HCT116 (cell line): ENCODE results near the gene ALMS1.

Source experiments
- CBX3 ChIP-seq: IDR thresholded peaks from 2 replicates; pipeline ENCODE4 v1.6.1; 2012; ENCODE audit warnings: low read depth
- CEBPB ChIP-seq: IDR thresholded peaks from 2 replicates; pipeline ENCODE4 v1.6.1; 2012; ENCODE audit warnings: low read depth
- CTCF ChIP-seq, 3 experiments: fragments of 200-600 bp in 1 of 3; sonication (generic) in 1 of 3; IDR thresholded peaks in 2 of 3; conservative IDR thresholded peaks in 1 of 3; 2 replicates each; pipeline ENCODE4 v1.5.1; 2012 to 2017; ENCODE audit warnings: low read depth in 2 of 3, low read length in 2 of 3, antibody characterized with exemption in 1 of 3, borderline replicate concordance in 1 of 3, control low read depth in 1 of 3, mild to moderate bottlenecking in 1 of 3, mixed read lengths in 1 of 3, mixed run types in 1 of 3, moderate library complexity in 1 of 3; ENCODE audit not compliant: insufficient read depth in 1 of 3
- ELF1 ChIP-seq: IDR thresholded peaks from 2 replicates; pipeline ENCODE4 v1.6.1; 2012; ENCODE audit warnings: low read depth, borderline replicate concordance
- JUND ChIP-seq: IDR thresholded peaks from 2 replicates; pipeline ENCODE4 v1.6.1; 2012
- POLR2A ChIP-seq: IDR thresholded peaks from 2 replicates; pipeline ENCODE4 v1.7.0; 2011; ENCODE audit warnings: borderline replicate concordance; ENCODE audit not compliant: insufficient read depth, insufficient read length; ENCODE audit errors: extremely low read depth
- POLR2AphosphoS5 ChIP-seq: IDR thresholded peaks from 2 replicates; pipeline ENCODE4 v1.6.1; 2011; ENCODE audit warnings: mild to moderate bottlenecking, low read depth, low read length, moderate library complexity
- SIN3A ChIP-seq: IDR thresholded peaks from 2 replicates; pipeline ENCODE4 v1.6.1; 2012; ENCODE audit warnings: low read depth
- YY1 ChIP-seq: IDR thresholded peaks from 2 replicates; pipeline ENCODE4 v1.6.1; 2011; ENCODE audit warnings: low read length, low read depth, moderate library complexity, mild to moderate bottlenecking; ENCODE audit not compliant: insufficient replicate concordance; ENCODE audit errors: extremely low read depth

- TF ChIP-seq CTCF (IDR thresholded peaks at IDR 0.05 in 2 of 3, conservative IDR thresholded peaks at IDR 0.05 in 1 of 3; ENCODE audit: borderline replicate concordance in 1 of 3, insufficient read depth in 1 of 3, low read depth in 2 of 3, low read length in 2 of 3) (no peak), POLR2A (no peak), YY1 (no peak), ELF1 (no peak), CEBPB (no peak), POLR2AphosphoS5 (no peak), CBX3 (no peak), JUND (no peak), SIN3A (no peak)
Measured at GRCh38 chr2:73593680-73594079, 208.0 kb downstream of the ALMS1 start.
